Transverse colon (tissue), 4 donors: Measurements from ENCODE around the gene SSH2.

Source experiments
- EP300 ChIP-seq: sonication (generic); formaldehyde crosslinking; IDR thresholded peaks from one replicate; pipeline ENCODE4 v1.6.1; 2017; ENCODE audit warnings: antibody characterized with exemption, low read depth
- POLR2A ChIP-seq: fragments of 450-650 bp; IDR thresholded peaks from one replicate; pipeline ENCODE4 v1.6.1; 2016; ENCODE audit warnings: antibody characterized with exemption, mild to moderate bottlenecking, moderate library complexity
- POLR2AphosphoS5 ChIP-seq, 3 donors: sonication (generic); formaldehyde crosslinking; IDR thresholded peaks; one replicate each; pipeline ENCODE4 v1.6.1; 2016; ENCODE audit warnings: antibody characterized with exemption in 3 of 3
- TF ChIP-seq, protein P1 (sequence below), 5 experiments: fragments of 200-600 bp in 3 of 5; fragments of 450-650 bp in 2 of 5; sonication (generic) in 3 of 5; IDR thresholded peaks; 1 replicate in 2 of 5; 2 replicates in 3 of 5; pipeline ENCODE4 v1.5.1; 2016 to 2017; ENCODE audit warnings: antibody characterized with exemption in 5 of 5, inconsistent platforms in 3 of 5, mild to moderate bottlenecking in 2 of 5, moderate library complexity in 1 of 5

GRCh38 chr17:29581583-29582253 is 348.3 kb downstream of the SSH2 start:
- TF ChIP-seq POLR2A (no peak), POLR2AphosphoS5 (IDR thresholded peaks at IDR 0.05) (no peak), EP300 (no peak)
- TF ChIP-seq, protein P1, sequence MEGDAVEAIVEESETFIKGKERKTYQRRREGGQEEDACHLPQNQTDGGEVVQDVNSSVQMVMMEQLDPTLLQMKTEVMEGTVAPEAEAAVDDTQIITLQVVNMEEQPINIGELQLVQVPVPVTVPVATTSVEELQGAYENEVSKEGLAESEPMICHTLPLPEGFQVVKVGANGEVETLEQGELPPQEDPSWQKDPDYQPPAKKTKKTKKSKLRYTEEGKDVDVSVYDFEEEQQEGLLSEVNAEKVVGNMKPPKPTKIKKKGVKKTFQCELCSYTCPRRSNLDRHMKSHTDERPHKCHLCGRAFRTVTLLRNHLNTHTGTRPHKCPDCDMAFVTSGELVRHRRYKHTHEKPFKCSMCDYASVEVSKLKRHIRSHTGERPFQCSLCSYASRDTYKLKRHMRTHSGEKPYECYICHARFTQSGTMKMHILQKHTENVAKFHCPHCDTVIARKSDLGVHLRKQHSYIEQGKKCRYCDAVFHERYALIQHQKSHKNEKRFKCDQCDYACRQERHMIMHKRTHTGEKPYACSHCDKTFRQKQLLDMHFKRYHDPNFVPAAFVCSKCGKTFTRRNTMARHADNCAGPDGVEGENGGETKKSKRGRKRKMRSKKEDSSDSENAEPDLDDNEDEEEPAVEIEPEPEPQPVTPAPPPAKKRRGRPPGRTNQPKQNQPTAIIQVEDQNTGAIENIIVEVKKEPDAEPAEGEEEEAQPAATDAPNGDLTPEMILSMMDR (IDR thresholded peaks at IDR 0.05), result no peak
